ENCODE data around the gene FOXK2.
"Not testable (repeated sequence)": the region's sequence is repeated elsewhere in the genome, so short reads cannot be mapped to it uniquely, and the experiment has no call there.

Gene FOXK2

GRCh38 chr17:82566129-82566960 lies 46.8 kb downstream of the FOXK2 start:
- no peak for DNase-seq

- DNase-seq: no peak
Observed at GRCh38 chr17:82567286-82567685, 47.8 kb downstream of the FOXK2 start.

DNA sequence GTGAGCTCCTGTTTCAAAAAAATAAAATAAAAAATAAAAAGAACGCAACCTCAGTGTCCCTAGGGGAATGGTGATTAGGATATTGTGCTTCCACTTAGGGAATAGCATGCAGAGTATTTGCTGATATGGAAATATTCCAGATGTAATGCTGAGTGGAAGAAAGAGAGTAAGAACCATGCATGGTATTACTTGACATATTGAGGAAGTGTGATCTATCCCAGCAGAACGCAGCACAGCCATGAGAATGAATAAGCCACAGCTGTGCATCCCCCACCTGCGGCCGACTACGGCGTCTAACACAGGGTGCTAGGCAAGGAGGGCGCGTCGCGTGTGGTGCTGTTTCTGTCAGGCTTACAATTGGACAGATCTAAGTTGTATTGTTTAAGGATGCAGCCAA lies 49.5 kb downstream of the FOXK2 start:
- no peak for DNase-seq

DNA sequence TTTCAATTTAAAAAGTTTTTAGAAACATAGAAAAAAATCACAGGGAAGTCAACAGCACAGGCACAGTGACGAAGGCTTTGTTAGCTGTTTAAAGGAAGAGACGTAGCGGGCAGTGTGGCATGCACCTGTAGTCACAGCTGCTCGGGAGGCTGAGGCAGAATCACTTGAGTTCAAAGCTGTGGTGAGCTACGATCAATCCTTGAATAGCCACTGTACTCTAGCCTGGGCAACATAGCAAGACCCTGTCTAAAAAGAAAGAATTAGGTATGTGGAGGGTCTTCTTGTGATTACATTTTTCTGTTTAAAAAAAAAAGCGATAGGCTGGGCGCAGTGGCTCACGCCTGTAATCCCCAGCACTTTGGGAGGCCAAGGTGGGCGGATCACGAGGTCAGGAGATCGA lies 50.1 kb downstream of the FOXK2 start:
- no peak for DNase-seq

- no peak for DNase-seq
Observed at GRCh38 chr17:82570277-82570676, 50.7 kb downstream of the FOXK2 start.

DNA sequence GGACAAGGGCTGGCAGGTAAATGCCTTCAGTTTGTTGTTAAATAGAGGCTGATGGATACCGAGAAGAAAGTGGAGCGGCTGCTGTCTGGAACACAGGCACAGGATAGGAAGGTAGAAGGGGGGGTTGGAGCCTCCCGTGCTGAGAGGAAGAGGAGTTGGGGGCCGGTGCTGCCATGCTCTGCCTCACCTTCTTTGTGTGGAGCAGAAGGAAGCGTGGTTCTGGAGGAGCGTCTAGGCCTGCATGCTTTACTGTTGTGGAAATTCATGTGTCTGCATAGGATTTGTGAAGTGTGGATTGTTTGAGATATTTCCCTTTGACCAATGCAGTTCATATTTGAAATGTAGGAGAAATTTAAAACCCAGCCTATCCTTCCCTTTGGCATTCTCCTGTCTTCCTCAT lies 52.3 kb downstream of the FOXK2 start:
- no peak for DNase-seq

- no peak for DNase-seq
Observed at GRCh38 chr17:82574041-82574440, 54.5 kb downstream of the FOXK2 start.

DNA sequence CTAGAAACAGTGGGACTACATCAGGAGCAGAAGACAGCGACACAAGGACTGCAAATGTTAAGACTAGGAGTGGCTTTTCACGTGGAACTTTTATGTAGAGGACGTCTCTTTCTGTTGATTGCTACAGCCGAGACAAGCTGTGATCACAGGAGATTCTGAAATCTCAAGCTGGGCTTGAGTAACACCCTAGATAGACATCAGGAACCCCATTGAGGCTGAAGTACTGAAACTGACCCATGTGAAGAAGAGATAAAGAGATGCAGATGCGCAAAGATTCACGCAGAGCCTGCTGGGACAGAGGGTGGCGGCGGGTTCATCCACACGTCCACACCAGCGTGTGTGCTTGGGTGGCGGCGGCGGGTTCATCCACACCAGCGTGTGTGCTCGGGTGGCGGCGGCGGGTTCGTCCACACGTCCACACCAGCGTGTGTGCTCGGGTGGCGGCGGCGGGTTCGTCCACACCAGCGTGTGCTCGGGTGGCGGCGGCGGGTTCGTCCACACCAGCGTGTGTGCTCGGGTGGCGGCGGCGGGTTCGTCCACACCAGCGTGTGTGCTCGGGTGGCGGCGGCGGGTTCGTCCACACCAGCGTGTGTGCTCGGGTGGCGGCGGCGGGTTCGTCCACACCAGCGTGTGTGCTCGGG lies 56.2 kb downstream of the FOXK2 start:
- not testable (repeated sequence) for DNase-seq

GRCh38 chr17:82577300-82577699 lies 57.8 kb downstream of the FOXK2 start:
- DNase-seq: no peak

- not testable (repeated sequence) for DNase-seq
Observed at GRCh38 chr17:82579969-82580368, 60.4 kb downstream of the FOXK2 start.

DNA sequence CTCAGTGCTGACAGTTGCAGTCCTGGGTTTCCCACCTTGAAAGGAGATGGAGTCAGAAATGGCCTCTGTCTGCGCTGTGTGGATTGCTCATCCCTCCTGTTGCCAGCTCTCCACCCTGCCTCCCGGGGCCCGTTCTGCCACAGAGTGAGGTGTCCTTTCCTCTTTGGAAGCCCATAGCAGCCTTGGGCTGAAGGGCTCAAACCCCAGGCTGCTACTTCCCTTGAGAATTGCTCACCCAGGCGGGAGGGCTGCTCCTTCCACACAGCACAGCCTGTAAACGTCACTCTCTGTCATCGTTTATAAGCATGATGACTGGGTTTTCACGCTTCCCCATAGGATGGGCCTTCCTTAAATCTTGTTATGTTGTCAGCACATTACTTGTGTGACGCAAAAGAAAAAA lies 62.7 kb downstream of the FOXK2 start:
- no peak for DNase-seq

DNA sequence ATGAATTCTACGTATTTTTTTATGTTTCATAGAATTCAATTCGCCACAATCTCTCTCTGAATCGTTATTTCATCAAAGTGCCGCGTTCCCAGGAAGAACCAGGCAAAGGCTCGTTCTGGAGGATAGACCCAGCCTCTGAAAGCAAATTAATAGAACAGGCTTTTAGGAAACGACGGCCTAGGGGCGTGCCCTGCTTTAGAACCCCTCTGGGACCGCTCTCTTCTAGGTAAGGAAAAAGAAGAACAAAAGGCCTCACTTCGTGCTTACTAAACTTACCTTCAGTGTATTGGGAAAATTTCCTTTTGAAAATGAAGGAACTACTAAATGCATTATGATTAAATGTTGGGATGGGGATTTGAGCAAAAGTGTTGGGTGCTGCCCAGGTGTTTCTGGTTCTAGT lies 63.2 kb downstream of the FOXK2 start:
- no peak for DNase-seq

GRCh38 chr17:82583720-82584234 lies 64.2 kb downstream of the FOXK2 start:
- no peak for DNase-seq

- not testable (repeated sequence) for DNase-seq
Observed at GRCh38 chr17:82585935-82586575, 66.5 kb downstream of the FOXK2 start.

GRCh38 chr17:82586576-82587233 lies 67.2 kb downstream of the FOXK2 start:
- DNase-seq: no peak

GRCh38 chr17:82587234-82588086 lies 67.9 kb downstream of the FOXK2 start:
- no peak for DNase-seq

DNA sequence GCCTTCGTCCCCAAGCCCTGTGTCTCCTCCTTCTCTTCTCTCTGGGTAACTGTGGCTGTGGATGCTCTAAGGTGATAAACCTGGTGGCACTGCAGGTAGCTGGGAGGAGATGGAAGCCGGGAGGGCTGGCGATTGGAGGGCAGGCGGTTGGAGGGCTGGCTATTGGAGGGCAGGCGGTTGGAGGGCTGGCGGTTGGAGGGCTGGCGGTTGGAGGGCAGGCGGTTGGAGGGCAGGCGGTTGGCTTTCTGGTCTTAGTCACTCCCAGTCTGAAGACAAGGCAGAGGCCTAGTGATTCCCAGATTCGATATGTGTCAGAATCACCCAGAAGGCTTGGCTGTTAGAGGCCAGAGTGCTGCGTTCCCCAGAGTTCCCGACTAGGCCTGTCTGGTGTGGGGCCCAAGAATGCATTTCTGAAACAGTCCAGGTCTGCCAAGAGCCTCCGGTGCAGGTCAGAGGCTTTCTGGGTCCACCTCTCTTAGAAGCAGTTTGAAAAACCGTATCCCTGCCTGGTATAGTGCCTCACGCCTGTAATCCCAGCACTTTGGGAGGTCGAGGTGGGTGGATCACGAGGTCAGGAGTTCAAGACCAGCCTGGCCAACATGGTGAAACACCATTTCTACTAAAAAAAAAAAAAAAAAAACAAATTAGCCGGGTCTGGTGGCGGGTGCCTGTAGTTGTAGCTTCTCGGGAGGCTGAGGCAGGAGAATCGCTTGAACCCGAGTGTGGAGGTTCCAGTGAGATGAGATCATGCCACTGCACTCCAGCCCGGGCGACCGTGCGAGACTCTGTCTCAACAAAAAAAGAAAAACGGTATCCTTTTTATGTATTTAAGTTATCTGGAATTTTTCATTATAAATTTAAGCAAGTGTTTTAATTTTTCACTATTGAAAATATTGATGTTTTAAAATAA lies 69.0 kb downstream of the FOXK2 start:
- DNase-seq: no peak

DNA sequence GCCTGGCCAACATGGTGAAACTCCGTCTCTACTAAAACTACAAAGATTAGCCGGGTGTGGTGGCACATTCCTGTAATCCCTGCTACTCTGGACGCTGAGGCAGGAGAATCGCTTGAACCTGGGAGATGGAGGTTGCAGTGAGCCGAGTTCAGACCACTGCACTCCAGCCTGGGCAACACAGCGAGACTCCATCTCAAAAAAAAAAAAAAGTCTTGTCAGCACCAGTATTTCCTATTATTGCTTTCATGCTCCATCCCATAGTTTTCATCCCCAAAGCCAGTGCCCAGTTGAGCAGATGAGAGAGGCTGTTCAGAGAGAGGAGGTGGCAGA lies 70.3 kb downstream of the FOXK2 start:
- DNase-seq: no peak

GRCh38 chr17:82590216-82590615 lies 70.7 kb downstream of the FOXK2 start:
- no peak for DNase-seq

GRCh38 chr17:82590881-82591539 lies 71.5 kb downstream of the FOXK2 start:
- no peak for DNase-seq

DNA sequence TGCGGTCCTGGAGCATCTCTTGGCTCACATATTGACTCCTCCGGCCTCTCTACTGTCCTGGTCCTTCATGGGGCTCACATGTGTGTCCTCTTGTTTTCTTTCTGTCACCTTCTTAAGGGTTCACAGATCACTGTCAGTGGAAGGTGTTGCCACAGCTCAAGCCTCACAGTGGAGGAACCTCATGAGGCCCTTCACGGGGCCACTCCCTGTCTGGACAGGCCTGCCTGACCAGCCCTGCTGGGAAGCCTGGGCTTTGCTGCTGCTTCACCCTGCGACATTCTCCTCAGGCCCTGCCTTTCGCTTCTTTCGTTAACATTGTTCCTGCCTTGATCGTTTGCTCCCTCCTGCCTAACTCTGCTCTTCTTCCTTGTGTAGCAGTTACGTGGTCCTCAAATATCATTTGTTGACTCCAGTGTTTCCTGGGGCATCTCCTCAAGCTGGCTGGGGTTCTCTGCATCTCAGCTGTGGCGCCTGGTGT lies 72.8 kb downstream of the FOXK2 start:
- no peak for DNase-seq

Data from NCI-H748 treated with DMSO at 0.1 percent for 48 hours (cell line).